ENCODE data around the gene GNAS.

Gene GNAS

GRCh38 chr20:58853976-58854637, 1.6 kb downstream of the GNAS start:
- no peak for DNase-seq (ENCODE audit: low read depth in 2 of 2)

- DNase-seq (ENCODE audit: low read depth in 2 of 2): no peak
Measured at GRCh38 chr20:58854638-58855471, 2.3 kb downstream of the GNAS start.

- no peak for DNase-seq (ENCODE audit: low read depth in 2 of 2)
Measured at GRCh38 chr20:58855506-58856389, 3.2 kb downstream of the GNAS start.

GRCh38 chr20:58863044-58863790, 10.7 kb downstream of the GNAS start:
- DNase-seq (ENCODE audit: low read depth in 2 of 2): no peak

- DNase-seq (ENCODE audit: low read depth in 2 of 2): no peak
Measured at GRCh38 chr20:58864346-58864745, 11.8 kb downstream of the GNAS start.

GRCh38 chr20:58865843-58866242, 13.3 kb downstream of the GNAS start:
- DNase-seq (ENCODE audit: low read depth in 2 of 2): no peak

GRCh38 chr20:58867211-58867610, 14.7 kb downstream of the GNAS start:
- DNase-seq (ENCODE audit: low read depth in 2 of 2): no peak

GRCh38 chr20:58868795-58869194, 16.3 kb downstream of the GNAS start:
- DNase-seq (ENCODE audit: low read depth in 2 of 2): no peak

- DNase-seq (ENCODE audit: low read depth in 2 of 2): no peak
Measured at GRCh38 chr20:58869662-58870227, 17.2 kb downstream of the GNAS start.

GRCh38 chr20:58870293-58871014, 17.9 kb downstream of the GNAS start:
- DNase-seq (ENCODE audit: low read depth in 2 of 2): no peak

- DNase-seq (ENCODE audit: low read depth in 2 of 2): no peak
Measured at GRCh38 chr20:58871533-58872102, 19.1 kb downstream of the GNAS start.

GRCh38 chr20:58874469-58874868, 22.0 kb downstream of the GNAS start:
- no peak for DNase-seq (ENCODE audit: low read depth in 2 of 2)

- DNase-seq (ENCODE audit: low read depth in 2 of 2): no peak
Measured at GRCh38 chr20:58875111-58875510, 22.6 kb downstream of the GNAS start.

GRCh38 chr20:58875541-58876134, 23.1 kb downstream of the GNAS start:
- no peak for DNase-seq (ENCODE audit: low read depth in 2 of 2)

- no peak for DNase-seq (ENCODE audit: low read depth in 2 of 2)
Measured at GRCh38 chr20:58876437-58876836, 23.9 kb downstream of the GNAS start.

- no peak for DNase-seq (ENCODE audit: low read depth in 2 of 2)
Measured at GRCh38 chr20:58877050-58877975, 24.8 kb downstream of the GNAS start.

GRCh38 chr20:58877976-58878360, 25.5 kb downstream of the GNAS start:
- DNase-seq (ENCODE audit: low read depth in 2 of 2): no peak

- DNase-seq (ENCODE audit: low read depth in 2 of 2): no peak
Measured at GRCh38 chr20:58878399-58878798, 25.9 kb downstream of the GNAS start.

- no peak for DNase-seq (ENCODE audit: low read depth in 2 of 2)
Measured at GRCh38 chr20:58880441-58880840, 27.9 kb downstream of the GNAS start.

Measured in activated CD4-positive, alpha-beta T cell treated with anti-CD3 and anti-CD28 coated beads for 24 hours (primary cell).